Neural cell (in vitro differentiated cells): ENCODE results near the gene BAZ2A. TPM values are rescaled to one million over a fixed set of nuclear protein-coding genes. Genes with fewer than 3 reads are reported as not detected.
"Not testable (repeated sequence)": the region's sequence is repeated elsewhere in the genome, so short reads cannot be mapped to it uniquely, and the experiment has no call there.

Source experiments
- H2AFZ ChIP-seq: fragments of 200-600, 300-800 bp; sonication (generic), shearing (Covaris generic); 2 replicates; pipeline ENCODE4 v1.6.0; 2014; ENCODE audit warnings: low read depth, mild to moderate bottlenecking, antibody characterized with exemption, low read length, moderate library complexity
- H3F3A ChIP-seq: fragments of 200-600 bp; shearing (Covaris generic); 2 replicates; pipeline ENCODE4 v1.6.1; 2016; ENCODE audit warnings: mild to moderate bottlenecking, moderate library complexity, mixed read lengths, antibody characterized with exemption, low read length; ENCODE audit not compliant: insufficient read depth, poor library complexity, severe bottlenecking
- H3K27ac ChIP-seq: fragments of 200-600, 300-800 bp; sonication (generic), shearing (Covaris generic); 2 replicates; pipeline ENCODE4 v1.5.1; 2014; ENCODE audit warnings: mild to moderate bottlenecking, low read length, moderate library complexity
- H3K27me3 ChIP-seq: fragments of 300-800, 200-600 bp; sonication (generic), shearing (Covaris generic); 2 replicates; pipeline ENCODE4 v1.6.0; 2014; ENCODE audit warnings: mild to moderate bottlenecking, low read depth, low read length, moderate library complexity; ENCODE audit not compliant: insufficient read depth
- H3K36me3 ChIP-seq: fragments of 300-800, 200-600 bp; sonication (generic), shearing (Covaris generic); 2 replicates; pipeline ENCODE4 v1.5.1; 2014; ENCODE audit warnings: mild to moderate bottlenecking, antibody characterized with exemption, low read length, moderate library complexity; ENCODE audit not compliant: insufficient read depth
- H3K4me2 ChIP-seq: fragments of 300-800, 200-600 bp; sonication (generic), shearing (Covaris generic); 2 replicates; pipeline ENCODE4 v1.6.0; 2014; ENCODE audit warnings: mild to moderate bottlenecking, low read length
- H3K4me3 ChIP-seq: fragments of 300-800, 200-600 bp; sonication (generic), shearing (Covaris generic); 2 replicates; pipeline ENCODE4 v1.5.1; 2014; ENCODE audit warnings: mild to moderate bottlenecking, low read length, moderate library complexity
- H3K79me2 ChIP-seq: fragments of 200-600 bp; shearing (Covaris generic); replicated peaks from 2 replicates; pipeline ENCODE4 v1.6.0; 2014; ENCODE audit warnings: mild to moderate bottlenecking, low read length, moderate library complexity; ENCODE audit not compliant: insufficient read depth
- H3K9ac ChIP-seq: fragments of 300-800, 200-600 bp; sonication (generic), shearing (Covaris generic); 2 replicates; pipeline ENCODE4 v1.6.1; 2016; ENCODE audit warnings: mild to moderate bottlenecking, low read length, mixed read lengths
- H3K9me2 ChIP-seq: fragments of 200-600 bp; shearing (Covaris generic); 2 replicates; pipeline ENCODE4 v1.6.1; 2016; ENCODE audit warnings: mild to moderate bottlenecking, low read length, mixed read lengths; ENCODE audit not compliant: insufficient read depth
- H3K9me3 ChIP-seq: fragments of 200-600, 300-800 bp; sonication (generic), shearing (Covaris generic); 2 replicates; pipeline ENCODE4 v1.6.1; 2016; ENCODE audit warnings: mild to moderate bottlenecking, mixed run types, low read length, moderate library complexity, mixed read lengths
- H4K20me1 ChIP-seq: fragments of 200-600 bp; shearing (Covaris generic); 2 replicates; pipeline ENCODE4 v1.6.1; 2016; ENCODE audit warnings: mild to moderate bottlenecking, mixed run types; ENCODE audit not compliant: insufficient read depth
- CTCF ChIP-seq: fragments of 450-650 bp; IDR thresholded peaks from 2 replicates; pipeline ENCODE4 v1.5.1; 2014; ENCODE audit warnings: antibody characterized with exemption, mild to moderate bottlenecking, moderate library complexity; ENCODE audit not compliant: poor library complexity, severe bottlenecking
- EP300 ChIP-seq: fragments of 450-650 bp; conservative IDR thresholded peaks from 2 replicates; pipeline ENCODE4 v1.6.1; 2014; ENCODE audit warnings: antibody characterized with exemption, mild to moderate bottlenecking, moderate library complexity; ENCODE audit not compliant: poor library complexity, severe bottlenecking
- EZH2 ChIP-seq: fragments of 200-600, 300-800 bp; shearing (Covaris generic), sonication (generic); IDR thresholded peaks from 2 replicates; pipeline ENCODE4 v1.6.1; 2014; ENCODE audit warnings: antibody characterized with exemption, low read length, borderline replicate concordance, mild to moderate bottlenecking; ENCODE audit not compliant: insufficient read depth, poor library complexity, severe bottlenecking
- MXI1 ChIP-seq: fragments of 450-650 bp; conservative IDR thresholded peaks from 2 replicates; pipeline ENCODE4 v1.6.1; 2014; ENCODE audit warnings: antibody characterized with exemption, mild to moderate bottlenecking; ENCODE audit not compliant: poor library complexity, severe bottlenecking
- POLR2AphosphoS5 ChIP-seq: IDR thresholded peaks from 2 replicates; pipeline ENCODE4 v1.6.1; 2012
- RAD21 ChIP-seq: fragments of 450-650 bp; conservative IDR thresholded peaks from 2 replicates; pipeline ENCODE4 v1.6.1; 2014; ENCODE audit warnings: antibody characterized with exemption, mild to moderate bottlenecking, moderate library complexity
- REST ChIP-seq: IDR thresholded peaks from 2 replicates; pipeline ENCODE4 v1.6.1; 2012; ENCODE audit warnings: borderline replicate concordance
- SMC3 ChIP-seq: fragments of 450-650 bp; conservative IDR thresholded peaks from 2 replicates; pipeline ENCODE4 v1.6.1; 2014; ENCODE audit warnings: antibody characterized with exemption, mild to moderate bottlenecking, moderate library complexity; ENCODE audit not compliant: poor library complexity
- TAF1 ChIP-seq: IDR thresholded peaks from 2 replicates; pipeline ENCODE4 v1.6.1; 2012; ENCODE audit warnings: low read depth
- polyA plus RNA-seq: library from polyadenylated mRNA; depleted of rRNA; stranded (reverse); fragments of >200 nt; gene quantifications from 2 replicates; pipeline ENCODE4 v1.2.3, GENCODE V29; 2014

The BAZ2A gene
- polyA plus RNA-seq, 1 donor from 2014 or later, result 13.8 TPM

- Histone ChIP-seq H3F3A (no peaks in the 10 kb centered on the region), H3K27me3 (no peaks in the 10 kb centered on the region), H3K4me2 (no peak overlapping the region), H2AFZ (no peak overlapping the region), H3K79me2 (no peaks in the 10 kb centered on the region), H4K20me1 (no peaks in the 10 kb centered on the region), H3K9ac (no peak overlapping the region), H3K36me3 (no peaks in the 10 kb centered on the region), H3K27ac (no peak overlapping the region), H3K4me3 (no peak overlapping the region), H3K9me2 (no peaks in the 10 kb centered on the region), H3K9me3 (no peaks in the 10 kb centered on the region)
- TF ChIP-seq CTCF (no peak), EP300 (no peak), POLR2AphosphoS5 (no peak), REST (no peak), RAD21 (no peak), TAF1 (no peak), SMC3 (no peak), MXI1 (no peak), EZH2 (no peak)
Measured at GRCh38 chr12:56657416-56658379, 27.6 kb upstream of the BAZ2A start.

- H3K4me3 ChIP-seq, H3K9ac ChIP-seq, H3K79me2 ChIP-seq, H3K27ac ChIP-seq, H2AFZ ChIP-seq, H4K20me1 ChIP-seq, H3K9me2 ChIP-seq, H3K27me3 ChIP-seq, H3K9me3 ChIP-seq, H3K36me3 ChIP-seq, H3K4me2 ChIP-seq, H3F3A ChIP-seq: not testable (repeated sequence)
Measured at GRCh38 chr12:56653781-56654180, 23.7 kb upstream of the BAZ2A start.

GRCh38 chr12:56648023-56648422, 17.9 kb upstream of the BAZ2A start:
- not testable (repeated sequence) for H3K9ac ChIP-seq, H3K27ac ChIP-seq, H2AFZ ChIP-seq, H4K20me1 ChIP-seq, H3K4me2 ChIP-seq, H3K27me3 ChIP-seq, H3K36me3 ChIP-seq, H3K9me3 ChIP-seq, H3K4me3 ChIP-seq, H3K9me2 ChIP-seq, H3F3A ChIP-seq
- H3K79me2 ChIP-seq, result peaks cover 27% of the 10 kb centered on the region
